ENCODE measurements around the gene CLIC6.

The CLIC6 gene

DNA sequence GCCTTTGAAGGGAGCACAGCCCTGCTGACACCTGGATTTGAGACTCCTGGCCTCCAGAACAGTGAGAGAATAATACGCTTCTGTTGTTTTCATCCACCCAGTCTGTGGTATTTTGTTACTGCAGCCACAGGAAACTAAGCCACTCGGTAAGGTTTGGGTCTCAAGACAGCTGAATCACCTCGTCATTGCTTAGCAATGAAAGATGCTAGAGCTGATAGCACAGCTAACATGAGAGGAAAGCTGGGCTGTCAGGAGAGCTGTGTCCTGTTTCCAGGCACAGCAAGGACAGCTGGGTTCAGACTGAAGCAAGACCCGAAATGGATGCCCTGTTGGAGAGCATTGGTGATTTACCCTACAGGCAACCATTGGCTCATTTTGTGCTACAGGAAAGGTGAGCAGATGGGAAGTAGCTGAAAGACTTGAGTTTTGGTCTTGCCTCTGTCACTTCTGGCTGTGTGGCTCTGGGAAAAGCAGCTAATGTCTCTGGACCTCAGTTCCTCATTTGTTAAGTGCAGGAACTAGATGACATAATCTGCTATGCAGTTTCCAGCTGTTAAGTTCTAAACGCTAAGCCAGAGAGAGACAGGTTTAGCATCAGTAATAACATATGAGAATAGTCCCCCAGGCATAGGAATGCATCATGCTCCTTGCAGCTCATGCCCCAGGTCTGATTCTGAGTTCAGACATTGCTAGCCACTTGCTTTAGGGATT, 58.0 kb downstream of the CLIC6 start:
- no peak overlapping the region for H3K4me3 Mint-ChIP-seq
- DNase-seq: no peak
- no peaks in the 10 kb centered on the region for H3K4me1 Mint-ChIP-seq
- TF ChIP-seq CTCF (IDR thresholded peaks at IDR 0.05): no peak
- no peaks in the 10 kb centered on the region for H3K9me3 Mint-ChIP-seq
- no peak overlapping the region for H3K27ac Mint-ChIP-seq
- H3K27me3 Mint-ChIP-seq (ENCODE audit: low read depth, poor library complexity): peaks cover 18% of the 10 kb centered on the region
- H3K36me3 Mint-ChIP-seq (ENCODE audit: low read depth): no peaks in the 10 kb centered on the region

DNA sequence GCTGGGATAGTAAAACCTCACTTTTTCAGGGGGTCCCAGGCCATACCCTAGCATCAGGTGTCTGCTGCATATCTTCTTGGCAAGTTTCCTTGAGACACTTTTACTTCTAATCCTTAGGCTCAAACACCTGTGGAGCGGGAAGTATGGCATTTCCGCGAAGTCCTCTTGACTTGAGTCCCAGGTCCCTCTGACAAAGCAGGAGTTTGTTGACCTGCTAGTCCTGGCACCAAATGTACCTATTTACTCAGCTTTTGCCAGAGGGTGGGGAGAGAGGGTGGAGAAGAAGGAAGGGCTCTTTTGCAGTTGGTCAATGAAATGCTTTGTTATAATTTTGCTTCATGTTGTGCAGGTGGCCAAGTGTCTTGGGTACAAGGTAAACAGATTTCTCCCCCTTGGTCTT, 59.7 kb downstream of the CLIC6 start:
- no peaks in the 10 kb centered on the region for H3K9me3 Mint-ChIP-seq
- H3K4me1 Mint-ChIP-seq: no peaks in the 10 kb centered on the region
- DNase-seq: no peak
- H3K36me3 Mint-ChIP-seq (ENCODE audit: low read depth): no peaks in the 10 kb centered on the region
- peaks cover 18% of the 10 kb centered on the region for H3K27me3 Mint-ChIP-seq (ENCODE audit: low read depth, poor library complexity)
- H3K27ac Mint-ChIP-seq: no peak overlapping the region
- no peak overlapping the region for H3K4me3 Mint-ChIP-seq
- no peak for TF ChIP-seq CTCF (IDR thresholded peaks at IDR 0.05)

DNA sequence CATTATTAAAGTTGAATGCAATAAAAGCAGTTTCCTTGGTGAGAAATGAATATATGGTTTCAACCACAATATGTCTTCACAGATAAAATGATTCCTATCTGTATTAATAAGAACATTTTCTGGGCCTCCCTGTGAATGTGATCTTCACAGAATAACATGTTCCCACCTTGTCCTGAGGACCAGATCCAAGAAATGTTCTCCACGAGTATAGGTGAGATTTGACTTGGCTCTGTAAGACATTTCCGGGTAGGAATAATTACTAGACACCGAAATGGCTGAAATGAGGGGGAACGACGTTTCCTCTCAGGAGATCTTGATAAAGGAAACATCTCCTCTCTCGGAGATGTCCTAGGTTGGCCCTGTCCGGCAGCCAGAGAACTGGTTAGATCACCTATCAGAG, 61.4 kb downstream of the CLIC6 start:
- Mint-ChIP-seq H3K4me3 (no peak overlapping the region), H3K36me3 (ENCODE audit: low read depth) (no peaks in the 10 kb centered on the region), H3K9me3 (no peaks in the 10 kb centered on the region), H3K27me3 (ENCODE audit: low read depth, poor library complexity) (peaks cover 22% of the 10 kb centered on the region), H3K4me1 (no peaks in the 10 kb centered on the region), H3K27ac (no peak overlapping the region)
- no peak for TF ChIP-seq CTCF (IDR thresholded peaks at IDR 0.05)
- DNase-seq: no peak

- H3K27me3 Mint-ChIP-seq (ENCODE audit: low read depth, poor library complexity): peaks cover 19% of the 10 kb centered on the region
- no peaks in the 10 kb centered on the region for H3K4me1 Mint-ChIP-seq
- H3K9me3 Mint-ChIP-seq: no peaks in the 10 kb centered on the region
- no peak for TF ChIP-seq CTCF (IDR thresholded peaks at IDR 0.05)
- no peak overlapping the region for H3K4me3 Mint-ChIP-seq
- DNase-seq: no peak
- H3K27ac Mint-ChIP-seq: no peak overlapping the region
- no peaks in the 10 kb centered on the region for H3K36me3 Mint-ChIP-seq (ENCODE audit: low read depth)
These were observed 62.1 kb downstream of the CLIC6 start for GRCh38 chr21:34730756-34731445.

DNA sequence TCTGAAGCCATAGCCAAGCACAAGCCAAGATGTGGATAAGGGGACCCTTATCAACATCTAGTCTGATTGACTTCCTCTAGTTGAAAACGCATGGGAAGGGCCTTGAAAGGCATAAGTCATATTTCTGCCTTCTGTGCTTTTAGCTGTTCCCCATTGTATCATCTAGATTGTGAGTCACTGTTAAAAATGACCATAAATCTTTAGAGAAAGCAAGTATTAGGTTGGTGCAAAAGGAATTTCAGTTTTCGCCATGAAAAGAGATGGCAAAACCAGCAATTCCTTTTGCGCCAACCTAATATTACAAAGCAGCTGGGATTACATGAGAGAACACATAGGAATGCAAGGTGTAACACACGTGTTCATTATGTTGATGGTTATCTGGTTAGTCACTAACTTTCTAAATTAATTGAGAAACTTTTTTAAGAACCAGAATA, 63.6 kb downstream of the CLIC6 start:
- H3K4me3 Mint-ChIP-seq: no peak overlapping the region
- no peak for TF ChIP-seq CTCF (IDR thresholded peaks at IDR 0.05)
- no peaks in the 10 kb centered on the region for H3K9me3 Mint-ChIP-seq
- H3K4me1 Mint-ChIP-seq: no peaks in the 10 kb centered on the region
- DNase-seq: no peak
- H3K27me3 Mint-ChIP-seq (ENCODE audit: low read depth, poor library complexity): peaks cover 19% of the 10 kb centered on the region
- H3K36me3 Mint-ChIP-seq (ENCODE audit: low read depth): no peaks in the 10 kb centered on the region
- no peak overlapping the region for H3K27ac Mint-ChIP-seq

- H3K27me3 Mint-ChIP-seq (ENCODE audit: low read depth, poor library complexity): peaks cover 20% of the 10 kb centered on the region
- no peak overlapping the region for H3K27ac Mint-ChIP-seq
- no peak for DNase-seq
- no peaks in the 10 kb centered on the region for H3K4me1 Mint-ChIP-seq
- no peak for TF ChIP-seq CTCF (IDR thresholded peaks at IDR 0.05)
- no peaks in the 10 kb centered on the region for H3K36me3 Mint-ChIP-seq (ENCODE audit: low read depth)
- H3K4me3 Mint-ChIP-seq: no peak overlapping the region
- H3K9me3 Mint-ChIP-seq: no peaks in the 10 kb centered on the region
These were observed 65.1 kb downstream of the CLIC6 start for GRCh38 chr21:34733852-34734251.

Measured in nephron progenitor cell (in vitro differentiated cells).